Activated CD8-positive, alpha-beta memory T cell treated with anti-CD3 and anti-CD28 coated beads for 36 hours (primary cell): ENCODE data around the gene TRNP1. TPM values are rescaled to one million over a fixed set of nuclear protein-coding genes. Genes with fewer than 3 reads are reported as not detected.

ENCODE experiments used
- CTCF ChIA-PET: fragments of 350-600 bp; sonication (Branson Sonifier 250); formaldehyde crosslinking; loops from one replicate; lab custom pipeline; 2021; ENCODE audit warnings: antibody characterized with exemption; lab: Charles Lee
- POLR2A ChIA-PET: fragments of 350-600 bp; sonication (Branson Sonifier 250); formaldehyde crosslinking; loops from one replicate; lab custom pipeline; 2021; ENCODE audit warnings: antibody characterized with exemption; lab: Charles Lee
- total RNA-seq, 2 experiments: library from RNA; stranded (reverse); gene quantifications; one replicate each; pipeline ENCODE4 v1.2.3, GENCODE V29; 2021

Gene TRNP1
- total RNA-seq, 2 experiments from 2014 or later: 0.55 to 0.99 TPM

- POLR2A ChIA-PET: no interaction called here
Observed at GRCh38 chr1:26965628-26966027, 27.9 kb upstream of the TRNP1 start.

DNA sequence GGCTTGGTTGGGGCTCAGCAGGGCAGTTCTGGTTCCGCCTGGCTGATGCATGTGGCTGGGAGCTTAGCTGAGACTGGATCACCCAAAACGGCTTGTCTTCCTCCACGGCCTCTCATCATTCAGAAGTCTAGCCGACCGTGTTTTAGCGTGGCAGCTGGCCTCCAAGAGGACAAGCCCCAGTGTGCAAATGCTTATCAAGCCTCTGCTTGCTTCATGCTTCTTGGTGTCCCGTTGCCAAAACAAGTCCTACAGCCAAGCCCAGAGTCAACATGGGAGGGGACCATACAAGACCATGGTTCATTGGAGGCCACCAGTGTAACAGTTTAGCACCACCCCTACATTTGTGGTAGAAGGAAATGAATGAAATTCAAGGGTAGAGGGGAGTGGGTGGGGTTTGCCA is 22.7 kb upstream of the TRNP1 start:
- ChIA-PET POLR2A (no interaction called here), CTCF (no interaction called here)

More at GRCh38 chr1:26965628-26966027, 27.9 kb upstream of the TRNP1 start:
- CTCF ChIA-PET: no interaction called here

DNA sequence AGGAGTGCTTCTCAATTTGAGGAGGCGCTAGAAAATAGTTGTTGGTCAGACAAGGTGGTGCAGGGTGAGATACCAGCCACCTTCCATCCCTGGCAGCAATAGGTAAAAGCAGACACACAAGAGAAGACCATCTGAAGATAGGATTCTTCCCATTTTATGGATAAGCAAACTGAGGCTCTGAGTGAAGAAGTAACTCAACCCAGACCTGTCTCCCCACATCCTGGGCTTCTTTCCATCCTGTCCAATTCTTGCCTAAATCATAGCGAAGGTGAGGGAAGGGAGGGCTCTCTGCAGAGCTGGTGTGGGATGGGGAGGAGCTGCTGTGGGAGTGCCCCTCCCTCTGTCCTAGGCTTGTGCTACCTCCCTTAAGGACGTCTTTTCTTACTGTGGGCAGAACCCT is 21.9 kb upstream of the TRNP1 start:
- ChIA-PET POLR2A (no interaction called here), CTCF (no interaction called here)

DNA sequence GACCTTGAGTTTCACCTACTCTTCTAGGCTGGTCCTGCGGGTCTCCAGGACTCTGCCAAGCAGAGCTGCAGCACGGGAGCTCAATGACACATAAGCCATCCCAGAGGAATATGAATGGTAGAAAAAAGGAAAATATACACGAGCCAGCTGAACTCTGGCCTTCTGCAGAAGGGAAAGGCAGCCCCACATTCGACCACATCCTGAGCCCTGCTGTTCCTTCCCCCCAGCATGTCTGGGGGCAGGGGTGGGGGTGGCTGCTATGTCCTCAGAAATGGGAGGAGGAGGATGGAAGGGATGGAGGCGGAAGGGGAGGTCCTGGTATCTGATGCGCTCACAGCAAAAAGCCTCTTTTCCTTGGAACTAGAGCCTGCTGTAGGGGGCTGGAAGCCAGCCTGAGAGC is 21.1 kb upstream of the TRNP1 start:
- CTCF ChIA-PET: no interaction called here
- POLR2A ChIA-PET: no interaction called here

- CTCF ChIA-PET: no interaction called here
- POLR2A ChIA-PET: no interaction called here
Observed at GRCh38 chr1:26972821-26973220, 20.7 kb upstream of the TRNP1 start.

- ChIA-PET CTCF (interaction anchor here (0.7 kb wide), 1 partner anchor 1577 kb away, joined by 3 read pairs; no protein-coding TSS in a partner anchor), POLR2A (no interaction called here)
Observed at GRCh38 chr1:26976621-26977510, 16.6 kb upstream of the TRNP1 start.

GRCh38 chr1:26978901-26979300 is 14.6 kb upstream of the TRNP1 start:
- POLR2A ChIA-PET: no interaction called here
- CTCF ChIA-PET: no interaction called here

DNA sequence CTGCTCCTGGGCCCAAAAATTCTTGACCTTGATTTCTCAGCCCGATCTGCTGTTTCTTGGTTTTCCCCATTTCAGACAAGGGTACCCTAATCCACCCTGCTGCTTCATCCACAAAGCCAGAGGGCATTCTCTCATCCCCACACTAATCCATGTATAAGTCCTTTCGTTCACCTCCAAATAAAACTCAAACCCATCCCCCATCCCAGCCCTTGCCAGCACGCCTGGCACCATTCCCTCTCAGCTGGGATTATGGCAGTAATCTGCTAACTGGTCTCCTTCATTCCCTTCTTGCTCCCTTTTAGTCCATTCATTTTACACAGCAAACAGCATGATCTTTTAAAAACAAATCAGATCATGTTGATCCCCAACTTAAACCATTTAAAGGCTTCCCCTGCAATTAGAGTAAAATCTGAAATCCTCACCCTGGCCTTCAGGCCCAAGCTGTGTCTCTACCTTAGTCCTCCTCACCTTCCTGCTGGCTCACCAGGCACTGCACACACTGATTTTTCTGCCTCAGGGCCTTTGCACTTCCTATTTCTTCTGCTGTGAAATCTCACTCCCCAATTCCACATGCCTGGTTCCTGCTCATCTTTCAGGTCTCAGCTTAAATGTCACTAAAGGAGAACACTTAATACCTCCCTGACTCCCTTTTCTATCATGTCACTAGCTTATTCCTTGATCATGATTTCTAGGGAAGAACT is 12.2 kb upstream of the TRNP1 start:
- ChIA-PET CTCF (interaction anchor here (1.3 kb wide), 1 partner anchor 16 kb away, joined by 7 read pairs; no protein-coding TSS in a partner anchor), POLR2A (interaction anchor here (0.5 kb wide), 1 partner anchor 27 kb away, joined by 9 read pairs; no protein-coding TSS in a partner anchor)

DNA sequence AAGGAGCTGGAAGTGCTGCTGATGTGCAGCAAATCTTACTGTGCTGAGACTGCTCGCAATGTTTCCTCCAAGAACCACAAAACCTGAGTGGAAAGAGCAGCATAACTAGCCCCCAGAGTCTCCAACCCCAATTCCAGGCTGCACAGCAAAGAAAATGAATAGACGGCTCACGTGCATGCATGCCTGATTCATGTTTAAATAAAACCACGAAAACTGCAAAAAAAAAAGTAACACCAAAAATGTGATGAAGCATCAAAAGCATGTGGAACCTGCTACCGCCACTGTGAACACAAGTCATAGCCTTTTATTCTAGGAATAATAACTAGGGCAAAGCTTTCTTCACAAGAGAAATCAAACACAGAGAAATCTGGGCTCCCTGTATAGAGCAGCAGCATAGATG is 9.6 kb upstream of the TRNP1 start:
- POLR2A ChIA-PET: no interaction called here
- CTCF ChIA-PET: no interaction called here

GRCh38 chr1:26984291-26984690 is 9.2 kb upstream of the TRNP1 start:
- CTCF ChIA-PET: no interaction called here
- POLR2A ChIA-PET: no interaction called here

DNA sequence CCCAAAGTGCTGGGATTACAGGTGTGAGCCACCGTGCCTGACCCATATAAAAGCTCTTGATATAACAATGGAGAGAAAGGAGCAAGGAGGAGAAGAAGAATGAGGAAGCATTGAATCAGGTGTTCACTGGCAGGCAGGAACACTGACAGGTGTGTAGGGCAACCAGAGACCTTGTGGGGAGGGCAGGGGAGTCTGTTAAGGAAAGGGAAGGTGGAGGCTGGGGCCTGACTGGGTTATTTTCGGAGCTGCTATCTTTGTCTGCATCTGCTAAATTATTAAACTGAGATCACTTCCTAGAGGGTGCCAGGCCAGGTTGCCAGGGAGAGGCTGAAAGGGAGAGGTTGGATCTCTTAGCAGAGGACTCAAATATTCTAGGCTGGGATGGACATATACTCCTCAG is 6.8 kb upstream of the TRNP1 start:
- CTCF ChIA-PET: interaction anchor here (0.6 to 2.0 kb wide), 4 partner anchors 11 to 60 kb away, joined by 3 to 12 read pairs (median 4); no protein-coding TSS in a partner anchor
- POLR2A ChIA-PET: no interaction called here

DNA sequence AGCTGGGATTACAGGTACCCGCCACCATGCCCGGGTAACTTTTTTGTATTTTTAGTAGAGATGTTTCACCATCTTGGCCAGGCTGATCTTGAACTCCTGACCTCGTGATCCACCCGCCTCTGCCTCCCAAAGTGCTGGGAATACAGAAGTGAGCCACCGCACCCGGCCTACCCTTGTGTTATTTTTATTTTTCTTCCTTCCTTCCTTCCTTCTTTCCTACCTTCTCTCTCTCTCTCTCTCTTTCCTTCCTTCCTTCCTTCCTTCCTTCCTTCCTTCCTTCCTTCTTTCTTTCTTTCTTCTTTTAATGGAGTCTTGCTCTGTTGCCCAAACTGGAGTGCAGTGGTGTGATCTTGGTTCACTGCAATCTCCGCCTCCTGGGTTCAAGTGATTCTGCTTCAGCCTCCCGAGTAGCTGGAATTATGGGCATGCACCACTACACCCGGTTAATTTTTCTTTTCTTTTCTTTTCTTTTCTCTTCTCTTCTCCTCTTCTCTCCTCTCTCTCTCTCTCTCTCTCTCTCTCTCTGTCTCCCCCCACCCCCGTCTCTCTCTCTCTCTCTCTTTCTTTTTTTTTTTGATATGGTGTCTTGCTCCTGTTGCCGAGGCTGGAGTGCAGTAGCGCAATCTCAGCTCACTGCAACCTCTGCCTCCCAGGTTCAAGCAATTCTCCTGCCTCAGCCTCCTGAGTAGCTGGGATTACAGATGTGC is 3.9 kb upstream of the TRNP1 start:
- POLR2A ChIA-PET: interaction anchor here (0.6 kb wide), 1 partner anchor 69 kb away, joined by 3 read pairs; no protein-coding TSS in a partner anchor

DNA sequence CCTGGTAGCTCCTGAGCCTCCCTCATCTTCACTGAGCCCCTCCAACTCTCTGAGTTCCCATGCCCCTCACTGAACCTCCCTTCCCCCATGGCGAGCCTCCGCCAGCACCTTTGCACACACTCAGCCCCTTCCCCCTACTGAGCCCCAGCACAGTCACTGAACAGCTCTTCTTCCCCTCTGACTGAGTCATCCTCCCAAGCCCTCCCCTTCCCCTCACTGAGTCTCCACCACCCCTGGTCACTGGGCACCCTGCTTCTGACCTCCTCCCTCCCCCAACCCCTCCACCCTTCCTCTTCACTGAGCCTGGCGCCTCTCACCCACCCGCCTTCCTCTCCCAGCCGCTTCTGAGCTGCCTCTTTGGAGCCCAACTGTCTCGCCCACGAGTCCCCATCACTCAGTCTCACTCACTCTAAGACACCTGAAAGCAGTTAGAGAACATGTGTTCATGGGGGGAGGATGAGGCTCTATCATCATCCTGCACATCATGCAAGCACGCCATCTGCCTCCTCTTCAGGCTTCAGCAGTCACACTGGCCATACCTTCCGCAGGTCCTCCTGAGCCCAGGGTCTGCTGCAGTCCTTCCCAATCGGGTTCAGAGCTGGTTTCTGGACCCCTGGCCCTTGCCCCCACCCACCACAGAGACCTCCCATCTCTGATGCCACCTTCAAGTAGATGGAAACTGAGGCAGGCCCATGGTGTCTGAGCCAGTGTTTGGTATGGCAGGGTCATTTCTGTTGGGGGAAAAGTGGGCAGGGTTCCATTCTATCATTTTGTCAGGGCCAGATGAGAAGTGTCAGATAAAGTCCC is 2.0 kb upstream of the TRNP1 start:
- ChIA-PET POLR2A (interaction anchor here (0.6 kb wide), 1 partner anchor 15 kb away, joined by 3 read pairs; no protein-coding TSS in a partner anchor), CTCF (no interaction called here)

More for the DNA sequence above, 3.9 kb upstream of the TRNP1 start:
- CTCF ChIA-PET: interaction anchor here (0.6 kb wide), 1 partner anchor 1473 kb away, joined by 7 read pairs; no protein-coding TSS in a partner anchor

GRCh38 chr1:26994020-26994786 is 711 bp downstream of the TRNP1 start:
- POLR2A ChIA-PET: interaction anchor here (0.5 to 0.7 kb wide), 2 partner anchors 211 to 442 kb away, joined by 3 read pairs; no protein-coding TSS in a partner anchor
- CTCF ChIA-PET: interaction anchor here (0.8 to 1.4 kb wide), 4 partner anchors 27 to 52 kb away, joined by 3 read pairs; no protein-coding TSS in a partner anchor

- POLR2A ChIA-PET: no interaction called here
Observed at GRCh38 chr1:26994787-26995517, 1.5 kb downstream of the TRNP1 start.

GRCh38 chr1:26996024-26996423 is 2.5 kb downstream of the TRNP1 start:
- ChIA-PET POLR2A (no interaction called here), CTCF (interaction anchor here (0.7 to 2.8 kb wide), 6 partner anchors 9 to 140 kb away, joined by 3 to 12 read pairs (median 6); no protein-coding TSS in a partner anchor)

More at GRCh38 chr1:26994787-26995517, 1.5 kb downstream of the TRNP1 start:
- CTCF ChIA-PET: interaction anchor here (1.0 to 1.1 kb wide), 2 partner anchors 51 to 141 kb away, joined by 3 to 7 read pairs; no protein-coding TSS in a partner anchor

- ChIA-PET CTCF (interaction anchor here (0.6 to 2.8 kb wide), 14 partner anchors 9 to 260 kb away, joined by 3 to 14 read pairs (median 4); partner anchors contain the start of gene GPN2), POLR2A (no interaction called here)
Observed at GRCh38 chr1:26996665-26997064, 3.2 kb downstream of the TRNP1 start.
